NOMO-1 (cell line): ENCODE results near the gene KCNT2.
A peak's percentile ranks its signal among the peaks of the same experiment; 100 is the strongest.
"Not testable (repeated sequence)": the region's sequence is repeated elsewhere in the genome, so short reads cannot be mapped to it uniquely, and the experiment has no call there.

Experiments
- DNase-seq, 2 experiments: peaks; one replicate each; lab custom pipeline; 2025; ENCODE audit not compliant: unreplicated experiment in 2 of 2; lab: John Stamatoyannopoulos, UW

The KCNT2 gene

GRCh38 chr1:196357913-196358312 lies 250.3 kb downstream of the KCNT2 start:
- DNase-seq: no peak

GRCh38 chr1:196355206-196355786 lies 252.9 kb downstream of the KCNT2 start:
- DNase-seq: no peak

- no peak for DNase-seq
Measured at GRCh38 chr1:196344453-196344852, 263.8 kb downstream of the KCNT2 start.

GRCh38 chr1:196324345-196324744 lies 283.9 kb downstream of the KCNT2 start:
- DNase-seq: no peak

- peak in 1 of 2 experiments; percentile 31 for DNase-seq
Measured at GRCh38 chr1:196323869-196324268, 284.4 kb downstream of the KCNT2 start.

- no peak for DNase-seq
Measured at GRCh38 chr1:196319301-196319700, 288.9 kb downstream of the KCNT2 start.

- DNase-seq: no peak
Measured at GRCh38 chr1:196317535-196318522, 290.4 kb downstream of the KCNT2 start.

- DNase-seq: no peak
Measured at GRCh38 chr1:196312739-196313138, 295.5 kb downstream of the KCNT2 start.

GRCh38 chr1:196309386-196309785 lies 298.9 kb downstream of the KCNT2 start:
- peak in 1 of 2 experiments; percentile 47 for DNase-seq

GRCh38 chr1:196308176-196308575 lies 300.1 kb downstream of the KCNT2 start:
- no peak for DNase-seq

- no peak for DNase-seq
Measured at GRCh38 chr1:196306421-196306820, 301.8 kb downstream of the KCNT2 start.

- DNase-seq: no peak
Measured at GRCh38 chr1:196305216-196305615, 303.0 kb downstream of the KCNT2 start.

GRCh38 chr1:196302981-196303380 lies 305.3 kb downstream of the KCNT2 start:
- no peak for DNase-seq

- no peak for DNase-seq
Measured at GRCh38 chr1:196302420-196302819, 305.8 kb downstream of the KCNT2 start.

- DNase-seq: no peak
Measured at GRCh38 chr1:196295766-196296165, 312.5 kb downstream of the KCNT2 start.

GRCh38 chr1:196278816-196279215 lies 329.4 kb downstream of the KCNT2 start:
- DNase-seq: no peak

GRCh38 chr1:196277860-196278259 lies 330.4 kb downstream of the KCNT2 start:
- DNase-seq: no peak

GRCh38 chr1:196271212-196271947 lies 336.9 kb downstream of the KCNT2 start:
- DNase-seq: peak in 1 of 2 experiments; percentile 21

GRCh38 chr1:196263086-196263485 lies 345.2 kb downstream of the KCNT2 start:
- not testable (repeated sequence) for DNase-seq

GRCh38 chr1:196260270-196260669 lies 348.0 kb downstream of the KCNT2 start:
- DNase-seq: no peak

- DNase-seq: no peak
Measured at GRCh38 chr1:196259316-196259715, 348.9 kb downstream of the KCNT2 start.
